GM12878 (cell line): ENCODE results near the gene SMG5. TPM values are rescaled to one million over a fixed set of nuclear protein-coding genes. Genes with fewer than 3 reads are reported as not detected.

Experiments
- ATAC-seq: fragments of 200-7000 bp; cut with Tn5 transposase; 3 replicates; pipeline ENCODE4 v1.9.1; 2020; ENCODE audit warnings: mild to moderate bottlenecking, moderate library complexity
- BruUV-seq: library from RNA; stranded (reverse); fragments of 400-500 nt; replicated peaks from 2 replicates; lab custom pipeline; 2021; lab: Mats Ljungman, UMichigan
- CTCF ChIA-PET: fragments of 300-600 bp; sonication (Branson Sonifier 250); formaldehyde crosslinking; extraction: SDS; loops from one replicate; lab custom pipeline; 2021; ENCODE audit warnings: inconsistent platforms; lab: Yijun Ruan, JAX
- POLR2A ChIA-PET: fragments of 350-600 bp; formaldehyde crosslinking; extraction: SDS; loops from one replicate; lab custom pipeline; 2021; ENCODE audit warnings: inconsistent platforms; lab: Charles Lee
- RAD21 ChIA-PET: fragments of 300-600 bp; sonication (Branson Sonifier 250); formaldehyde crosslinking; loops from one replicate; lab custom pipeline; 2023; ENCODE audit warnings: antibody characterized with exemption; ENCODE audit not compliant: unreplicated experiment; lab: Charles Lee
- SMC1A ChIA-PET: fragments of 300-600 bp; sonication (Branson Sonifier 250); formaldehyde crosslinking; loops from one replicate; lab custom pipeline; 2023; ENCODE audit not compliant: unreplicated experiment, uncharacterized antibody; lab: Charles Lee
- DNase-seq: peaks from one replicate; pipeline ENCODE4 v3.0.0-alpha.2; 2011; ENCODE audit warnings: low read depth, low spot score
- FAIRE-seq: peaks from 3 replicates; lab custom pipeline; 2011; peaks lifted over from hg19 to GRCh38; lab: Jason Lieb, UNC
- H2AFZ ChIP-seq: 2 replicates; pipeline ENCODE4 v1.6.0; 2011; ENCODE audit warnings: low read depth, low read length, control low read depth; ENCODE audit not compliant: control insufficient read depth
- H3K27ac ChIP-seq: 2 replicates; pipeline ENCODE4 v1.5.1; 2011; ENCODE audit warnings: control low read depth; ENCODE audit not compliant: control insufficient read depth, insufficient read depth
- H3K27me3 ChIP-seq, 2 experiments: replicated peaks in 1 of 2; 2 replicates each; pipeline versions ENCODE4 v1.6.0 to v1.6.1; 2011; ENCODE audit warnings: low read length in 1 of 2; ENCODE audit not compliant: control insufficient read depth in 2 of 2, insufficient read depth in 2 of 2
- H3K36me3 ChIP-seq, 2 experiments: 2 replicates each; pipeline ENCODE4 v1.5.1; 2011; ENCODE audit warnings: low read length in 1 of 2; ENCODE audit not compliant: control insufficient read depth in 2 of 2, insufficient read depth in 2 of 2
- H3K4me1 ChIP-seq: 2 replicates; pipeline ENCODE4 v1.6.1; 2011; ENCODE audit warnings: mild to moderate bottlenecking, low read length, moderate library complexity, mixed read lengths; ENCODE audit not compliant: control insufficient read depth, insufficient read depth
- H3K4me2 ChIP-seq: 2 replicates; pipeline ENCODE4 v1.6.0; 2011; ENCODE audit warnings: control low read depth; ENCODE audit not compliant: control insufficient read depth, insufficient read depth
- H3K4me3 ChIP-seq: fragments of 200-600 bp; sonication (generic); 2 replicates; pipeline ENCODE4 v1.5.1; 2016
- H3K79me2 ChIP-seq: 2 replicates; pipeline ENCODE4 v1.6.0; 2011; ENCODE audit warnings: low read length; ENCODE audit not compliant: control insufficient read depth, insufficient read depth
- H3K9ac ChIP-seq: 2 replicates; pipeline ENCODE4 v1.8.0; 2011; ENCODE audit warnings: low read length, control low read depth, mixed read lengths; ENCODE audit not compliant: control insufficient read depth, insufficient read depth
- H3K9me3 ChIP-seq: replicated peaks from 3 replicates; pipeline ENCODE4 v1.5.1; 2011; ENCODE audit warnings: mild to moderate bottlenecking, low read length; ENCODE audit not compliant: control insufficient read depth, insufficient read depth
- H4K20me1 ChIP-seq: 2 replicates; pipeline ENCODE4 v1.6.0; 2011; ENCODE audit not compliant: control insufficient read depth, insufficient read depth
- IKZF2 ChIP-seq, 2 experiments: fragments of 450-650 bp; IDR thresholded peaks; 2 replicates each; pipeline ENCODE4 v1.6.1; 2017; ENCODE audit warnings: mild to moderate bottlenecking in 2 of 2, moderate library complexity in 2 of 2
- PAX5 ChIP-seq: IDR thresholded peaks from 2 replicates; pipeline ENCODE4 v1.6.1; 2011; ENCODE audit warnings: low read depth, low read length, borderline replicate concordance
- RAD21 ChIP-seq: IDR thresholded peaks from 2 replicates; pipeline ENCODE4 v1.6.1; 2011; ENCODE audit warnings: mild to moderate bottlenecking, low read depth, low read length, moderate library complexity; ENCODE audit not compliant: insufficient read depth
- SP1 ChIP-seq: IDR thresholded peaks from one replicate; pipeline ENCODE4 v1.6.1; 2011; ENCODE audit warnings: low read depth, low read length
- ZNF592 ChIP-seq: fragments of 450-650 bp; IDR thresholded peaks from 2 replicates; pipeline ENCODE4 v1.6.1; 2017; ENCODE audit warnings: mild to moderate bottlenecking, moderate library complexity
- WGBS: methylation state at CpG from one replicate; pipeline ENCODE4 v1.1.6; 2016; ENCODE audit warnings: low lambda C conversion rate; ENCODE audit not compliant: insufficient replicate concordance, insufficient coverage; ENCODE audit errors: missing lambda C conversion rate; 5-methylcytosine and 5-hydroxymethylcytosine counted together
- in situ Hi-C: fragments of 300-500 bp; cut with MboI; formaldehyde crosslinking; loops from 9 replicates; pipeline ENCODE4 v1.14.3; 2018; ENCODE audit warnings: mixed read lengths
- intact Hi-C: fragments of 100-400 bp; cut with micrococcal nuclease; formaldehyde crosslinking; loops from one replicate; pipeline ENCODE4 v1.14.2; 2022; ENCODE audit not compliant: unreplicated experiment
- polyA plus RNA-seq, 11 experiments: library from polyadenylated mRNA; depleted of rRNA in 4 of 11; unstranded in 6 of 11; stranded (reverse) in 5 of 11; fragments of >200 nt; fragmentation: Nextera tagmentation in 4 of 11; fragmentation: Illumina TruSeq in 1 of 11; extraction: Ambion mirVana in 4 of 11; extraction: Trizol in 1 of 11; gene quantifications; 1 replicate in 1 of 11; 2 replicates in 10 of 11; pipeline versions ENCODE4 v1.2.1 to v1.2.3, GENCODE V29; 2011 to 2016; ENCODE audit warnings: inconsistent platforms in 2 of 11, missing spikeins in 2 of 11, low read depth in 1 of 11
- total RNA-seq, 4 experiments: library from RNA; depleted of rRNA in 3 of 4; stranded (reverse); fragments of >200 nt in 3 of 4; fragmentation: Illumina TruSeq in 1 of 4; extraction: Trizol in 1 of 4; gene quantifications; 2 replicates each; pipeline versions ENCODE4 v1.2.1 to v1.2.3, GENCODE V29; 2013 to 2021
- TF ChIP-seq, protein P1 (sequence below): fragments of 450-650 bp; IDR thresholded peaks from 2 replicates; pipeline ENCODE4 v1.6.1; 2017; ENCODE audit warnings: mild to moderate bottlenecking, moderate library complexity

Gene SMG5
- total and polyA plus RNA-seq, 10 of the 15 experiments (the other 5 are each of a cell fraction or from before 2014, with no cell fraction given), result 0.76 to 61.5 (median 48.8) TPM

GRCh38 chr1:156308078-156308477 is 25.5 kb upstream of the SMG5 start:
- no peak overlapping the region for H3K4me3 ChIP-seq
- FAIRE-seq (no peak), DNase-seq (no peak)
- intact Hi-C loops, result no loop called here
- BruUV-seq, result TSS peak; percentile 13
- no peaks in the 10 kb centered on the region for H4K20me1 ChIP-seq
- ChIA-PET POLR2A (interaction anchor here (0.8 kb wide), 1 partner anchor 24 kb away, joined by 3 read pairs; the partner anchor contains the start of gene TMEM79), RAD21 (no interaction called here), CTCF (interaction anchor here (1.3 to 2.1 kb wide), 3 partner anchors 11 to 78 kb away, joined by 3 to 7 read pairs (median 3); partner anchors contain the start of gene SMG5)
- no peak overlapping the region for H3K27ac ChIP-seq
- TF ChIP-seq SP1 (no peak), ZNF592 (no peak)
- TF ChIP-seq, all 136 proteins: peak for 0
- in situ Hi-C loops, result no loop called here
- Histone ChIP-seq H3K4me2 (no peak overlapping the region), H3K36me3 (peaks cover 16 to 36% of the 10 kb centered on the region in 2 experiments), H2AFZ (no peak overlapping the region), H3K9ac (no peak overlapping the region), H3K9me3 (no peaks in the 10 kb centered on the region), H3K4me1 (no peaks in the 10 kb centered on the region), H3K79me2 (no peaks in the 10 kb centered on the region), H3K27me3 (no peaks in the 10 kb centered on the region)
- no peak for ATAC-seq
- SMC1A ChIA-PET, result interaction anchor here (1.1 kb wide), 1 partner anchor 162 kb away, joined by 5 read pairs; no protein-coding TSS in a partner anchor

DNA sequence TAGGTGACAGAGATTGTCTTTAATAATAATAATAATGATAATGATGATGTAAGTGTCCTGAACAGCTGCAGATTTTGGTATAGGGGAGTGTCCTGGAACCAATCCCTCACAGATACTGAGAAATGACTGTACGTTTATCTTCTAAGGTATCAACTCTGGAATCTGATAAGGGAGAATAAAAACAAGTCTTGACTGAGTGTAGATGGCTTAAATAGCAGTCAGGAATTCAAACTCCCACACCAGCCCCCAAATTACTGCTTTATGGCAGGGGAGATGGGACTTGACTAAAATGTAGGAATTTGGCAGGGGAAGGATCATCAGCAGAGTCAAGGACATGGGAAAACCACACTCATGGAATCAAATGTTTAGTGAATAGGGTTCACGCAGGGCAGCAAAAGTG is 22.6 kb upstream of the SMG5 start:
- FAIRE-seq, result no peak
- TF ChIP-seq, protein P1, sequence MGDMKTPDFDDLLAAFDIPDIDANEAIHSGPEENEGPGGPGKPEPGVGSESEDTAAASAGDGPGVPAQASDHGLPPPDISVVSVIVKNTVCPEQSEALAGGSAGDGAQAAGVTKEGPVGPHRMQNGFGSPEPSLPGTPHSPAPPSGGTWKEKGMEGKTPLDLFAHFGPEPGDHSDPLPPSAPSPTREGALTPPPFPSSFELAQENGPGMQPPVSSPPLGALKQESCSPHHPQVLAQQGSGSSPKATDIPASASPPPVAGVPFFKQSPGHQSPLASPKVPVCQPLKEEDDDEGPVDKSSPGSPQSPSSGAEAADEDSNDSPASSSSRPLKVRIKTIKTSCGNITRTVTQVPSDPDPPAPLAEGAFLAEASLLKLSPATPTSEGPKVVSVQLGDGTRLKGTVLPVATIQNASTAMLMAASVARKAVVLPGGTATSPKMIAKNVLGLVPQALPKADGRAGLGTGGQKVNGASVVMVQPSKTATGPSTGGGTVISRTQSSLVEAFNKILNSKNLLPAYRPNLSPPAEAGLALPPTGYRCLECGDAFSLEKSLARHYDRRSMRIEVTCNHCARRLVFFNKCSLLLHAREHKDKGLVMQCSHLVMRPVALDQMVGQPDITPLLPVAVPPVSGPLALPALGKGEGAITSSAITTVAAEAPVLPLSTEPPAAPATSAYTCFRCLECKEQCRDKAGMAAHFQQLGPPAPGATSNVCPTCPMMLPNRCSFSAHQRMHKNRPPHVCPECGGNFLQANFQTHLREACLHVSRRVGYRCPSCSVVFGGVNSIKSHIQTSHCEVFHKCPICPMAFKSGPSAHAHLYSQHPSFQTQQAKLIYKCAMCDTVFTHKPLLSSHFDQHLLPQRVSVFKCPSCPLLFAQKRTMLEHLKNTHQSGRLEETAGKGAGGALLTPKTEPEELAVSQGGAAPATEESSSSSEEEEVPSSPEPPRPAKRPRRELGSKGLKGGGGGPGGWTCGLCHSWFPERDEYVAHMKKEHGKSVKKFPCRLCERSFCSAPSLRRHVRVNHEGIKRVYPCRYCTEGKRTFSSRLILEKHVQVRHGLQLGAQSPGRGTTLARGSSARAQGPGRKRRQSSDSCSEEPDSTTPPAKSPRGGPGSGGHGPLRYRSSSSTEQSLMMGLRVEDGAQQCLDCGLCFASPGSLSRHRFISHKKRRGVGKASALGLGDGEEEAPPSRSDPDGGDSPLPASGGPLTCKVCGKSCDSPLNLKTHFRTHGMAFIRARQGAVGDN, result no peak
- no peak for TF ChIP-seq RAD21
- TF ChIP-seq PAX5, result no peak
- TF ChIP-seq IKZF2 (IDR thresholded peaks at IDR 0.05), result no peak

More for the DNA sequence above, 22.6 kb upstream of the SMG5 start:
- ATAC-seq, result no peak
- no peak overlapping the region for H2AFZ ChIP-seq
- WGBS, result 100% methylated on average over 2 of the region's 2 CpGs
- ChIA-PET POLR2A (no interaction called here), SMC1A (interaction anchor here (1.2 kb wide), 1 partner anchor 67 kb away, joined by 3 read pairs; no protein-coding TSS in a partner anchor), CTCF (no interaction called here), RAD21 (no interaction called here)
- H3K27ac ChIP-seq, result no peak overlapping the region
- H4K20me1 ChIP-seq, result no peaks in the 10 kb centered on the region
- H3K36me3 ChIP-seq, result peaks cover 8 to 24% of the 10 kb centered on the region in 2 experiments
- H3K79me2 ChIP-seq, result no peaks in the 10 kb centered on the region
- no peak overlapping the region for H3K4me2 ChIP-seq
- in situ Hi-C loops (no loop called here), intact Hi-C loops (no loop called here)
- BruUV-seq, result no TSS peak
- DNase-seq, result no peak
- no peak overlapping the region for H3K4me3 ChIP-seq
- H3K4me1 ChIP-seq, result no peaks in the 10 kb centered on the region
- H3K27me3 ChIP-seq, result no peaks in the 10 kb centered on the region
- H3K9me3 ChIP-seq, result no peaks in the 10 kb centered on the region
- no peak overlapping the region for H3K9ac ChIP-seq
